ENCODE measurements around the gene DNER. TPM values are rescaled to one million over a fixed set of nuclear protein-coding genes. Genes with fewer than 3 reads are reported as not detected.

DNER gene
- total RNA-seq, 2 donors from 2014 or later: 17.6 to 28.4 TPM

GRCh38 chr2:229611360-229611759 is 103.0 kb downstream of the DNER start:
- no peak for TF ChIP-seq CTCF (IDR thresholded peaks at IDR 0.05)
- Histone ChIP-seq H3K36me3 (no peaks in the 10 kb centered on the region), H3K4me3 (no peak overlapping the region), H3K27ac (no peak overlapping the region), H3K4me1 (no peaks in the 10 kb centered on the region), H3K27me3 (no peaks in the 10 kb centered on the region), H3K9me3 (no peaks in the 10 kb centered on the region)
- no peak for DNase-seq (ENCODE audit: low spot score)

- Histone ChIP-seq H3K9me3 (no peaks in the 10 kb centered on the region), H3K4me1 (no peaks in the 10 kb centered on the region), H3K27ac (no peak overlapping the region), H3K27me3 (no peaks in the 10 kb centered on the region), H3K4me3 (no peak overlapping the region), H3K36me3 (no peaks in the 10 kb centered on the region)
- no peak for TF ChIP-seq CTCF (IDR thresholded peaks at IDR 0.05)
- no peak for DNase-seq (ENCODE audit: low spot score)
These were observed 103.5 kb downstream of the DNER start for GRCh38 chr2:229610872-229611271.

- Histone ChIP-seq H3K27ac (no peak overlapping the region), H3K4me1 (no peaks in the 10 kb centered on the region), H3K4me3 (no peak overlapping the region), H3K36me3 (no peaks in the 10 kb centered on the region), H3K9me3 (no peaks in the 10 kb centered on the region), H3K27me3 (no peaks in the 10 kb centered on the region)
- no peak for DNase-seq (ENCODE audit: low spot score)
- TF ChIP-seq CTCF (IDR thresholded peaks at IDR 0.05): no peak
These were observed 104.0 kb downstream of the DNER start for GRCh38 chr2:229610333-229610732.

GRCh38 chr2:229601936-229602335 is 112.4 kb downstream of the DNER start:
- Histone ChIP-seq H3K9me3 (no peaks in the 10 kb centered on the region), H3K27ac (no peak overlapping the region), H3K4me1 (no peaks in the 10 kb centered on the region), H3K27me3 (no peaks in the 10 kb centered on the region), H3K4me3 (no peak overlapping the region), H3K36me3 (no peaks in the 10 kb centered on the region)
- DNase-seq (ENCODE audit: low spot score): no peak
- TF ChIP-seq CTCF (IDR thresholded peaks at IDR 0.05): no peak

GRCh38 chr2:229601396-229601795 is 113.0 kb downstream of the DNER start:
- no peak for DNase-seq (ENCODE audit: low spot score)
- Histone ChIP-seq H3K27ac (no peak overlapping the region), H3K27me3 (no peaks in the 10 kb centered on the region), H3K36me3 (no peaks in the 10 kb centered on the region), H3K9me3 (no peaks in the 10 kb centered on the region), H3K4me3 (no peak overlapping the region), H3K4me1 (no peaks in the 10 kb centered on the region)
- no peak for TF ChIP-seq CTCF (IDR thresholded peaks at IDR 0.05)

- no peak for TF ChIP-seq CTCF (IDR thresholded peaks at IDR 0.05)
- Histone ChIP-seq H3K4me3 (no peak overlapping the region), H3K27ac (no peak overlapping the region), H3K4me1 (no peaks in the 10 kb centered on the region), H3K9me3 (no peaks in the 10 kb centered on the region), H3K27me3 (no peaks in the 10 kb centered on the region), H3K36me3 (no peaks in the 10 kb centered on the region)
- no peak for DNase-seq (ENCODE audit: low spot score)
These were observed 116.1 kb downstream of the DNER start for GRCh38 chr2:229598227-229598626.

All from right atrium auricular region (tissue), 2 donors.